Keratinocyte (primary cell): Measurements from ENCODE around the gene AFG1L.

Experiments
- CTCF ChIP-seq, 3 experiments: IDR thresholded peaks in 1 of 3; conservative IDR thresholded peaks in 1 of 3; optimal IDR thresholded peaks in 1 of 3; 2 replicates in 2 of 3; 3 replicates in 1 of 3; pipeline versions ENCODE3 to v1.5.1; 2011; ENCODE audit warnings: low read length in 3 of 3, mild to moderate bottlenecking in 3 of 3, moderate library complexity in 2 of 3, control low read depth in 1 of 3, inconsistent platforms in 1 of 3; ENCODE audit not compliant: insufficient read depth in 2 of 3; ENCODE audit errors: extremely low read depth in 1 of 3
- EZH2 ChIP-seq: IDR thresholded peaks from one replicate; pipeline ENCODE4 v1.6.1; 2012; ENCODE audit warnings: inconsistent platforms, mild to moderate bottlenecking, low read length, moderate library complexity

- TF ChIP-seq CTCF (optimal IDR thresholded peaks at IDR 0.05 in 1 of 3, IDR thresholded peaks at IDR 0.05 in 1 of 3, conservative IDR thresholded peaks at IDR 0.05 in 1 of 3; ENCODE audit: extremely low read depth in 1 of 3, insufficient read depth in 2 of 3, low read length in 3 of 3): no peak
- no peak for TF ChIP-seq EZH2
These were observed 66.1 kb downstream of the AFG1L start for GRCh38 chr6:108360919-108361311.
